ENCODE results near the gene AHRR. TPM values are rescaled to one million over a fixed set of nuclear protein-coding genes. Genes with fewer than 3 reads are reported as not detected.
"Not testable (repeated sequence)": the region's sequence is repeated elsewhere in the genome, so short reads cannot be mapped to it uniquely, and the experiment has no call there.

Gene AHRR
- total and polyA plus RNA-seq, 2 experiments from 2014 or later: 0.27 to 1.8 TPM

DNA sequence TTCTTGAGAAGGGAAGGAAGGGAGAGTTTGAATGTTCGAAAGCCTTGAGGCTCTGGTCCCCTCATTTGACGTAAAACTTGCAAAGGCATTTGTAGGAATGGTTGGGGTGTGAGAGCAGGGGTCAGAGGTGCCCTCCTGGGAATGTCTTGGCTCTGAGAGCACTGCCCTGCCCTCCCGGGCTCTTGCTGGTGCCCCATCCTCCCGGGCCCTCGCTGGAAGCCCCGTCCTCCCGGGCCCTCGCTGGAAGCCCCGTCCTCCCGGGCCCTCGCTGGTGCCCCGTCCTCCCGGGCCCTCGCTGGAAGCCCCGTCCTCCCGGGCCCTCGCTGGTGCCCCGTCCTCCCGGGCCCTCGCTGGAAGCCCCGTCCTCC is 48.3 kb downstream of the AHRR start:
- not testable (repeated sequence) for H4K20me1 ChIP-seq (replicated peaks; ENCODE audit: insufficient read depth); H3K36me3 Mint-ChIP-seq (ENCODE audit: low read depth); H2AFZ ChIP-seq; H3K4me3 Mint-ChIP-seq; H3K27ac Mint-ChIP-seq; H3K4me1 ChIP-seq (ENCODE audit: insufficient read depth); H3K4me3 ChIP-seq; H3K4me2 ChIP-seq; ATAC-seq; H3F3A ChIP-seq (replicated peaks; ENCODE audit: low read depth); H3K36me3 ChIP-seq (ENCODE audit: insufficient read depth); H3K27me3 ChIP-seq (ENCODE audit: insufficient read depth); H3K27ac ChIP-seq (ENCODE audit: low read depth); H3K79me2 ChIP-seq (replicated peaks; ENCODE audit: insufficient read depth); DNase-seq (ENCODE audit: low spot score); H3K9me3 Mint-ChIP-seq; H3K9me2 ChIP-seq (ENCODE audit: insufficient read depth)
- Mint-ChIP-seq H3K27me3 (ENCODE audit: insufficient read depth, low read depth, poor library complexity) (peaks cover 11% of the 10 kb centered on the region), H3K4me1 (peaks cover 11% of the 10 kb centered on the region)

DNA sequence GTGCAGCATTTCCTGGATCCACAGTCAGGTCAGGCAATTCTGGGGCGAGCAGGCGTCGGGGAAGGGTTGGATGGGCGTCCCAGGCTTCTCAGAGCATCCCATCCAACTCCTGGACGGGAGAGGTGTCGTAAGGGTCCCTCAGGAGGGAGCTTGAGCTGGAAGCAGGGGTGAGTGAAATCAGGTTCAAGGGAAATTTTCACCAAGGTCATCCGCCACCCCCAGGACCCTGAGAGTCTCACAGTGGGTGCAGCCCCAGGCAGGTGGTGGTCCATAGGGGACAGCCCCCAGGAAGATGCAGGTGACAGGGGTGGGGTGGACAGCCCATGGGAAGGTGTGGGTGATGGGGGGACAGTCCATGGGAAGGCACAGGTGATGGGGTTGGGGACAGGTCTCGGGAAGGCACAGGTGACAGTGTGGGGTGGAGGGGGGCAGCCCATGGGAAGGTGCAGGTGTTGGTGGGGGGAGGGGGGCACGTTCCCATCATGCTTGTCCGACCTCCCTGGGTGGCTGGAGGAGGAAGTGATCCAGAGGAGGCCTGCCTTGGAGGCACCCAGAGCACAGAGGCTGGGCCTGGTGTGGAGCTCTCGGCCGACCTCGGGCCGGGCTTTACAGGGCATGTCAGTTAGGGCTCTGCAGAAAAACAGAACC is 48.9 kb downstream of the AHRR start:
- Histone ChIP-seq H4K20me1 (replicated peaks; ENCODE audit: insufficient read depth) (no peaks in the 10 kb centered on the region), H3F3A (replicated peaks; ENCODE audit: low read depth) (no peaks in the 10 kb centered on the region), H2AFZ (no peak overlapping the region), H3K79me2 (replicated peaks; ENCODE audit: insufficient read depth) (no peaks in the 10 kb centered on the region), H3K36me3 (ENCODE audit: insufficient read depth) (no peaks in the 10 kb centered on the region), H3K9me2 (ENCODE audit: insufficient read depth) (no peaks in the 10 kb centered on the region), H3K27me3 (ENCODE audit: insufficient read depth) (peaks cover 10% of the 10 kb centered on the region), H3K4me2 (no peak overlapping the region), H3K27ac (ENCODE audit: low read depth) (no peak overlapping the region), H3K4me3 (no peak overlapping the region), H3K4me1 (ENCODE audit: insufficient read depth) (no peaks in the 10 kb centered on the region)
- Mint-ChIP-seq H3K27ac (no peak overlapping the region), H3K4me1 (peaks cover 11% of the 10 kb centered on the region), H3K36me3 (ENCODE audit: low read depth) (no peaks in the 10 kb centered on the region), H3K4me3 (no peak overlapping the region), H3K27me3 (ENCODE audit: insufficient read depth, low read depth, poor library complexity) (peaks cover 14% of the 10 kb centered on the region), H3K9me3 (no peaks in the 10 kb centered on the region; the same call in 2 of the 3 replicates)
- no peak for DNase-seq (ENCODE audit: low spot score)
- ATAC-seq: no peak
- TF ChIP-seq EZH2 (IDR thresholded peaks at IDR 0.05; ENCODE audit: low read depth, unreplicated experiment): no peak
- TF ChIP-seq, protein P1, sequence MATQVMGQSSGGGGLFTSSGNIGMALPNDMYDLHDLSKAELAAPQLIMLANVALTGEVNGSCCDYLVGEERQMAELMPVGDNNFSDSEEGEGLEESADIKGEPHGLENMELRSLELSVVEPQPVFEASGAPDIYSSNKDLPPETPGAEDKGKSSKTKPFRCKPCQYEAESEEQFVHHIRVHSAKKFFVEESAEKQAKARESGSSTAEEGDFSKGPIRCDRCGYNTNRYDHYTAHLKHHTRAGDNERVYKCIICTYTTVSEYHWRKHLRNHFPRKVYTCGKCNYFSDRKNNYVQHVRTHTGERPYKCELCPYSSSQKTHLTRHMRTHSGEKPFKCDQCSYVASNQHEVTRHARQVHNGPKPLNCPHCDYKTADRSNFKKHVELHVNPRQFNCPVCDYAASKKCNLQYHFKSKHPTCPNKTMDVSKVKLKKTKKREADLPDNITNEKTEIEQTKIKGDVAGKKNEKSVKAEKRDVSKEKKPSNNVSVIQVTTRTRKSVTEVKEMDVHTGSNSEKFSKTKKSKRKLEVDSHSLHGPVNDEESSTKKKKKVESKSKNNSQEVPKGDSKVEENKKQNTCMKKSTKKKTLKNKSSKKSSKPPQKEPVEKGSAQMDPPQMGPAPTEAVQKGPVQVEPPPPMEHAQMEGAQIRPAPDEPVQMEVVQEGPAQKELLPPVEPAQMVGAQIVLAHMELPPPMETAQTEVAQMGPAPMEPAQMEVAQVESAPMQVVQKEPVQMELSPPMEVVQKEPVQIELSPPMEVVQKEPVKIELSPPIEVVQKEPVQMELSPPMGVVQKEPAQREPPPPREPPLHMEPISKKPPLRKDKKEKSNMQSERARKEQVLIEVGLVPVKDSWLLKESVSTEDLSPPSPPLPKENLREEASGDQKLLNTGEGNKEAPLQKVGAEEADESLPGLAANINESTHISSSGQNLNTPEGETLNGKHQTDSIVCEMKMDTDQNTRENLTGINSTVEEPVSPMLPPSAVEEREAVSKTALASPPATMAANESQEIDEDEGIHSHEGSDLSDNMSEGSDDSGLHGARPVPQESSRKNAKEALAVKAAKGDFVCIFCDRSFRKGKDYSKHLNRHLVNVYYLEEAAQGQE (IDR thresholded peaks at IDR 0.05; ENCODE audit: unreplicated experiment): no peak

DNA sequence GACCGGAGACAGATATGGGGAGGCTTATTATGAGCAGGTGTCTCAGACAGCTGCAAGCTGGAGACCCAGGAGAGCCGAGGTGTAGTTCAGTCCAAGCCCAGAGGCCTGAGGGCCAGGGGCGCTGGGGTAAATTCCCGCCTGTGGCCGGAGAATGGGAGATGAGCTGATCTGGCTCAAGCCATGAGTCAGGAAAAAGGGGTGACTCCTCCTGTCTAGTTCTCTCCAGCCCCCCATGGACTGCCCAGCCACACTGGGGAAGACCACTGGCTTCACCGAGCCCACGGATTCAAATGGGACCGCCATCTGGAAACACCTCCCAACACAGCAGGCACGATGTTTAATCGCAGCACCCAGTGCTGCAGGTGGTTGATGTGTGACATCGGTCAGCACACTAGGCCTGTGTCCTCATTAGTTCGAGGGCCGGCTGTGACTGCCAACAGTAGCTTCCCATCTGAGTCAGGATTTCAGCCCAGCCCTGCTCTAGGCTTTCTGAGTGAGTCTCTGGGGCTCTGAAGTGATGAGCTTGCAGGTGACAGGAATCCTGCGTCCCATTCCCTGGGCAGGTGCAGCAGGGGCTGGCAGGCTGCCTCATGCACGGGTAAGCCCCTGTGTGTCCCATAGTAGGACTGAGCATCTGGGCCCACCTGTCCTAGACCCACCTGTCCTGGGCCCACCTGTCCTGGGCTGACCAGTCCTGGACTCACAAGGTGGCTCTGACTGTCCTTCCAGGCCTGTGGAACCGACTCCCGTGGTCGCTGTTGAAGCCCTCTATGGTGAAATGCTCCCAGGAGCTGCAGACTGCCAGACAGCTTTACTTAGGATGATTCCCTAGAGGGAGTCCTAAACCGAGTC is 49.7 kb downstream of the AHRR start:
- Histone ChIP-seq H3F3A (replicated peaks; ENCODE audit: low read depth) (no peaks in the 10 kb centered on the region), H3K9me2 (ENCODE audit: insufficient read depth) (no peaks in the 10 kb centered on the region), H2AFZ (no peak overlapping the region), H3K27ac (ENCODE audit: low read depth) (no peak overlapping the region), H3K4me3 (no peak overlapping the region), H3K79me2 (replicated peaks; ENCODE audit: insufficient read depth) (no peaks in the 10 kb centered on the region), H3K27me3 (ENCODE audit: insufficient read depth) (peaks cover 10% of the 10 kb centered on the region), H3K4me2 (no peak overlapping the region), H3K4me1 (ENCODE audit: insufficient read depth) (no peaks in the 10 kb centered on the region), H3K36me3 (ENCODE audit: insufficient read depth) (no peaks in the 10 kb centered on the region), H4K20me1 (replicated peaks; ENCODE audit: insufficient read depth) (no peaks in the 10 kb centered on the region)
- no peaks in the 10 kb centered on the region for H3K9me3 Mint-ChIP-seq
- DNase-seq (ENCODE audit: low spot score) (no peak), ATAC-seq (no peak)
- H3K36me3 Mint-ChIP-seq (ENCODE audit: low read depth): no peaks in the 10 kb centered on the region
- H3K4me3 Mint-ChIP-seq: no peak overlapping the region
- H3K27ac Mint-ChIP-seq: no peak overlapping the region
- peaks cover 11% of the 10 kb centered on the region for H3K4me1 Mint-ChIP-seq
- peaks cover 14% of the 10 kb centered on the region for H3K27me3 Mint-ChIP-seq (ENCODE audit: insufficient read depth, low read depth, poor library complexity)
- TF ChIP-seq ZNF114 (CRISPR knock-in tag; IDR thresholded peaks at IDR 0.05) (no peak), EZH2 (IDR thresholded peaks at IDR 0.05; ENCODE audit: low read depth, unreplicated experiment) (no peak), POLR2AphosphoS5 (IDR thresholded peaks at IDR 0.05; ENCODE audit: low read depth) (no peak)
- TF ChIP-seq, protein P2, sequence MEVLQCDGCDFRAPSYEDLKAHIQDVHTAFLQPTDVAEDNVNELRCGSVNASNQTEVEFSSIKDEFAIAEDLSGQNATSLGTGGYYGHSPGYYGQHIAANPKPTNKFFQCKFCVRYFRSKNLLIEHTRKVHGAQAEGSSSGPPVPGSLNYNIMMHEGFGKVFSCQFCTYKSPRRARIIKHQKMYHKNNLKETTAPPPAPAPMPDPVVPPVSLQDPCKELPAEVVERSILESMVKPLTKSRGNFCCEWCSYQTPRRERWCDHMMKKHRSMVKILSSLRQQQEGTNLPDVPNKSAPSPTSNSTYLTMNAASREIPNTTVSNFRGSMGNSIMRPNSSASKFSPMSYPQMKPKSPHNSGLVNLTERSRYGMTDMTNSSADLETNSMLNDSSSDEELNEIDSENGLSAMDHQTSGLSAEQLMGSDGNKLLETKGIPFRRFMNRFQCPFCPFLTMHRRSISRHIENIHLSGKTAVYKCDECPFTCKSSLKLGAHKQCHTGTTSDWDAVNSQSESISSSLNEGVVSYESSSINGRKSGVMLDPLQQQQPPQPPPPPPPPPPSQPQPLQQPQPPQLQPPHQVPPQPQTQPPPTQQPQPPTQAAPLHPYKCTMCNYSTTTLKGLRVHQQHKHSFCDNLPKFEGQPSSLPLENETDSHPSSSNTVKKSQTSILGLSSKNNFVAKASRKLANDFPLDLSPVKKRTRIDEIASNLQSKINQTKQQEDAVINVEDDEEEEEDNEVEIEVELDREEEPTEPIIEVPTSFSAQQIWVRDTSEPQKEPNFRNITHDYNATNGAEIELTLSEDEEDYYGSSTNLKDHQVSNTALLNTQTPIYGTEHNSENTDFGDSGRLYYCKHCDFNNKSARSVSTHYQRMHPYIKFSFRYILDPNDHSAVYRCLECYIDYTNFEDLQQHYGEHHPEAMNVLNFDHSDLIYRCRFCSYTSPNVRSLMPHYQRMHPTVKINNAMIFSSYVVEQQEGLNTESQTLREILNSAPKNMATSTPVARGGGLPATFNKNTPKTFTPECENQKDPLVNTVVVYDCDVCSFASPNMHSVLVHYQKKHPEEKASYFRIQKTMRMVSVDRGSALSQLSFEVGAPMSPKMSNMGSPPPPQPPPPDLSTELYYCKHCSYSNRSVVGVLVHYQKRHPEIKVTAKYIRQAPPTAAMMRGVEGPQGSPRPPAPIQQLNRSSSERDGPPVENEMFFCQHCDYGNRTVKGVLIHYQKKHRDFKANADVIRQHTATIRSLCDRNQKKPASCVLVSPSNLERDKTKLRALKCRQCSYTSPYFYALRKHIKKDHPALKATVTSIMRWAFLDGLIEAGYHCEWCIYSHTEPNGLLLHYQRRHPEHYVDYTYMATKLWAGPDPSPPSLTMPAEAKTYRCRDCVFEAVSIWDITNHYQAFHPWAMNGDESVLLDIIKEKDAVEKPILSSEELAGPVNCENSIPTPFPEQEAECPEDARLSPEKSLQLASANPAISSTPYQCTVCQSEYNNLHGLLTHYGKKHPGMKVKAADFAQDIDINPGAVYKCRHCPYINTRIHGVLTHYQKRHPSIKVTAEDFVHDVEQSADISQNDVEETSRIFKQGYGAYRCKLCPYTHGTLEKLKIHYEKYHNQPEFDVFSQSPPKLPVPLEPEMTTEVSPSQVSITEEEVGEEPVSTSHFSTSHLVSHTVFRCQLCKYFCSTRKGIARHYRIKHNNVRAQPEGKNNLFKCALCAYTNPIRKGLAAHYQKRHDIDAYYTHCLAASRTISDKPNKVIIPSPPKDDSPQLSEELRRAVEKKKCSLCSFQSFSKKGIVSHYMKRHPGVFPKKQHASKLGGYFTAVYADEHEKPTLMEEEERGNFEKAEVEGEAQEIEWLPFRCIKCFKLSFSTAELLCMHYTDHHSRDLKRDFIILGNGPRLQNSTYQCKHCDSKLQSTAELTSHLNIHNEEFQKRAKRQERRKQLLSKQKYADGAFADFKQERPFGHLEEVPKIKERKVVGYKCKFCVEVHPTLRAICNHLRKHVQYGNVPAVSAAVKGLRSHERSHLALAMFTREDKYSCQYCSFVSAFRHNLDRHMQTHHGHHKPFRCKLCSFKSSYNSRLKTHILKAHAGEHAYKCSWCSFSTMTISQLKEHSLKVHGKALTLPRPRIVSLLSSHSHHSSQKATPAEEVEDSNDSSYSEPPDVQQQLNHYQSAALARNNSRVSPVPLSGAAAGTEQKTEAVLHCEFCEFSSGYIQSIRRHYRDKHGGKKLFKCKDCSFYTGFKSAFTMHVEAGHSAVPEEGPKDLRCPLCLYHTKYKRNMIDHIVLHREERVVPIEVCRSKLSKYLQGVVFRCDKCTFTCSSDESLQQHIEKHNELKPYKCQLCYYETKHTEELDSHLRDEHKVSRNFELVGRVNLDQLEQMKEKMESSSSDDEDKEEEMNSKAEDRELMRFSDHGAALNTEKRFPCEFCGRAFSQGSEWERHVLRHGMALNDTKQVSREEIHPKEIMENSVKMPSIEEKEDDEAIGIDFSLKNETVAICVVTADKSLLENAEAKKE (CRISPR knock-in tag; IDR thresholded peaks at IDR 0.05): no peak
